K562 (cell line): ENCODE data around the gene AMZ1.
"Not testable (repeated sequence)": the region's sequence is repeated elsewhere in the genome, so short reads cannot be mapped to it uniquely, and the experiment has no call there.

Experiments used
- DIDO1 ChIP-seq: fragments of 450-650 bp; IDR thresholded peaks from 2 replicates; pipeline ENCODE4 v1.6.1; 2016; ENCODE audit warnings: low read depth, missing biosample characterization, missing genetic modification characterization
- EP300 ChIP-seq: IDR thresholded peaks from 2 replicates; pipeline ENCODE4 v1.6.1; 2012; ENCODE audit warnings: low read length, improper control_type of control experiment
- FOXP1 ChIP-seq: sonication (generic); formaldehyde crosslinking; IDR thresholded peaks from 2 replicates; pipeline ENCODE4 v1.8.0; 2022; ENCODE audit warnings: mild to moderate bottlenecking, missing genetic modification reagents
- HOXB6 ChIP-seq: fragments of 250-450 bp; sonication (Bioruptor Pico); IDR thresholded peaks from 2 replicates; pipeline ENCODE4 v1.5.1; 2022; ENCODE audit warnings: mild to moderate bottlenecking, borderline replicate concordance
- MAFG ChIP-seq: fragments of 450-650 bp; conservative IDR thresholded peaks from 2 replicates; pipeline ENCODE4 v1.6.1; 2016; ENCODE audit warnings: missing genetic modification characterization, missing compliant biosample characterization
- MIER1 ChIP-seq: fragments of 450-650 bp; IDR thresholded peaks from 2 replicates; pipeline ENCODE4 v1.6.1; 2016; ENCODE audit warnings: antibody characterized with exemption, mild to moderate bottlenecking, low read depth
- POLR2AphosphoS5 ChIP-seq: IDR thresholded peaks from 2 replicates; pipeline ENCODE4 v1.6.1; 2011; ENCODE audit warnings: mild to moderate bottlenecking, low read depth, low read length, moderate library complexity; ENCODE audit not compliant: control insufficient read depth, insufficient read depth
- SMC3 ChIP-seq: conservative IDR thresholded peaks from 2 replicates; pipeline ENCODE4 v1.6.1; 2011; ENCODE audit warnings: low read depth, low read length, improper control_type of control experiment; ENCODE audit not compliant: insufficient read depth
- ZKSCAN1 ChIP-seq: fragments of 150-350 bp; IDR thresholded peaks from 2 replicates; pipeline ENCODE4 v1.6.1; 2016; ENCODE audit warnings: low read depth, low read length
- ZNF146 ChIP-seq: IDR thresholded peaks from one replicate; pipeline ENCODE4 v1.6.1; 2018; ENCODE audit warnings: missing compliant biosample characterization; ENCODE audit not compliant: unreplicated experiment
- ZNF24 ChIP-seq: fragments of 450-650 bp; IDR thresholded peaks from 2 replicates; pipeline ENCODE4 v1.6.1; 2016
- ZNF274 ChIP-seq: IDR thresholded peaks from 2 replicates; pipeline ENCODE4 v1.6.1; 2011; ENCODE audit warnings: low read depth, mild to moderate bottlenecking, low read length, moderate library complexity, borderline replicate concordance
- ZNF280A ChIP-seq: fragments of 450-650 bp; IDR thresholded peaks from 2 replicates; pipeline ENCODE4 v1.6.1; 2018; ENCODE audit warnings: mild to moderate bottlenecking, low read depth; ENCODE audit not compliant: partially characterized antibody

- not testable (repeated sequence) for TF ChIP-seq FOXP1; DIDO1 (tag); ZNF274; SMC3; ZKSCAN1; HOXB6; MIER1; ZNF146 (CRISPR knock-in tag); POLR2AphosphoS5; ZNF280A; EP300; MAFG (tag); ZNF24
These were observed 60.7 kb downstream of the AMZ1 start for GRCh38 chr7:2748684-2749083.
